Fibroblast of lung (primary cell): ENCODE measurements around the gene LKAAEAR1. TPM values are rescaled to one million over a fixed set of nuclear protein-coding genes. Genes with fewer than 3 reads are reported as not detected.

Source experiments
- DNase-seq, 2 donors: peaks; one replicate each; pipeline versions ENCODE4 v3.0.0 to v3.0.0-alpha.2; 2010; ENCODE audit warnings: low read depth in 2 of 2
- H2AFZ ChIP-seq: 2 replicates; pipeline ENCODE4 v1.5.1; 2012; ENCODE audit warnings: low read length, control low read depth, inconsistent platforms
- H3K27ac ChIP-seq: 2 replicates; pipeline ENCODE4 v1.5.1; 2011; ENCODE audit warnings: low read length, control low read depth; ENCODE audit not compliant: insufficient read depth
- H3K27me3 ChIP-seq: 2 replicates; pipeline ENCODE4 v1.5.1; 2011; ENCODE audit warnings: mild to moderate bottlenecking, low read length; ENCODE audit not compliant: control insufficient read depth, insufficient read depth
- H3K36me3 ChIP-seq: 2 replicates; pipeline ENCODE4 v1.5.1; 2011; ENCODE audit warnings: low read length; ENCODE audit not compliant: control insufficient read depth, insufficient read depth
- H3K4me1 ChIP-seq: 2 replicates; pipeline ENCODE4 v1.5.1; 2011; ENCODE audit warnings: low read length; ENCODE audit not compliant: control insufficient read depth, insufficient read depth; ENCODE audit errors: extremely low read depth
- H3K4me2 ChIP-seq: 2 replicates; pipeline ENCODE4 v1.5.1; 2011; ENCODE audit warnings: low read length, control low read depth; ENCODE audit not compliant: insufficient read depth; ENCODE audit errors: extremely low read depth
- H3K4me3 ChIP-seq, 4 experiments: fragments of 200-600 bp in 1 of 4; sonication (generic) in 1 of 4; replicated peaks in 1 of 4; 2 replicates each; pipeline ENCODE4 v1.5.1; 2011 to 2016; ENCODE audit warnings: low read length in 4 of 4, low read depth in 3 of 4, mild to moderate bottlenecking in 3 of 4, control low read depth in 2 of 4, inconsistent platforms in 1 of 4, mixed read lengths in 1 of 4; ENCODE audit not compliant: insufficient read depth in 1 of 4; ENCODE audit errors: control extremely low read depth in 1 of 4
- H3K79me2 ChIP-seq: 2 replicates; pipeline ENCODE4 v1.5.1; 2012; ENCODE audit warnings: mild to moderate bottlenecking, low read length, inconsistent platforms; ENCODE audit not compliant: control insufficient read depth, insufficient read depth
- H3K9ac ChIP-seq: 2 replicates; pipeline ENCODE4 v1.5.1; 2011; ENCODE audit warnings: mild to moderate bottlenecking, low read length, control low read depth; ENCODE audit not compliant: insufficient read depth
- H3K9me3 ChIP-seq: 2 replicates; pipeline ENCODE4 v1.5.1; 2012; ENCODE audit warnings: low read depth, low read length; ENCODE audit not compliant: control insufficient read depth, insufficient read depth
- H4K20me1 ChIP-seq: 2 replicates; pipeline ENCODE4 v1.5.1; 2011; ENCODE audit warnings: low read length; ENCODE audit not compliant: control insufficient read depth, insufficient read depth; ENCODE audit errors: extremely low read depth
- EZH2 ChIP-seq: IDR thresholded peaks from 2 replicates; pipeline ENCODE4 v1.5.1; 2012; ENCODE audit warnings: low read length, control low read depth, mild to moderate bottlenecking; ENCODE audit errors: missing control alignments
- polyA plus RNA-seq, 2 donors: library from polyadenylated mRNA; depleted of rRNA in 1 of 2; stranded (reverse) in 1 of 2; unstranded in 1 of 2; fragments of >200 nt; gene quantifications; 2 replicates each; pipeline ENCODE4 v1.2.1, GENCODE V29; 2011 to 2012; ENCODE audit warnings: missing spikeins in 1 of 2
- total RNA-seq: library from RNA; depleted of rRNA; stranded (reverse); fragments of >200 nt; gene quantifications from 2 replicates; pipeline ENCODE4 v1.2.1, GENCODE V29; 2014
- TF ChIP-seq, protein P1 (sequence below), 2 donors: IDR thresholded peaks in 1 of 2; conservative IDR thresholded peaks in 1 of 2; 1 replicate in 1 of 2; 2 replicates in 1 of 2; pipeline ENCODE4 v1.5.1; 2011 to 2012; ENCODE audit warnings: low read length in 2 of 2, control low read depth in 1 of 2, inconsistent platforms in 1 of 2, low read depth in 1 of 2, mild to moderate bottlenecking in 1 of 2

Gene LKAAEAR1
- total and polyA plus RNA-seq, 2 donors (not counting 1 experiment from before 2014, with no cell fraction given) = not detected

DNA sequence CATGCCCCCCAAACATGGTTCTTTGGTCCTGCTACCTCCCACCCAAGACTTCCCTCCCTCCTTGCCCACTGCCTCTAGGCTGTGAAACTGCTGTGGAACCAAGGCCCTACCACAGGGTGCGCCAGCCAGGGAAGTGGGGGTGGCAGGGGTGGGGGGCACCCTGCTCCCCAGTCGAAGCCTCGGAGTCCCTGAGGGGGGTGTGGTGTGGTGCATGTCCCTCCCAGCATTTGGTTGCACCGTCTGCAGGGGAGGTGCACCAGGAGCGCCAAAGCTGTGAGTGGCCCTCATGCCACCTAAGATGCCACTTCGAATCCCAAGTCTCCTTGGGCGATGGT is 6.7 kb downstream of the LKAAEAR1 start:
- no peak overlapping the region for H3K4me3 ChIP-seq
- H3K27ac ChIP-seq = no peak overlapping the region
- H3K9me3 ChIP-seq = no peaks in the 10 kb centered on the region
- peaks cover 1% of the 10 kb centered on the region for H3K36me3 ChIP-seq
- H4K20me1 ChIP-seq = no peaks in the 10 kb centered on the region
- H3K27me3 ChIP-seq = no peaks in the 10 kb centered on the region
- no peaks in the 10 kb centered on the region for H3K79me2 ChIP-seq
- peaks cover 5% of the 10 kb centered on the region for H3K4me1 ChIP-seq
- TF ChIP-seq, protein P1, sequence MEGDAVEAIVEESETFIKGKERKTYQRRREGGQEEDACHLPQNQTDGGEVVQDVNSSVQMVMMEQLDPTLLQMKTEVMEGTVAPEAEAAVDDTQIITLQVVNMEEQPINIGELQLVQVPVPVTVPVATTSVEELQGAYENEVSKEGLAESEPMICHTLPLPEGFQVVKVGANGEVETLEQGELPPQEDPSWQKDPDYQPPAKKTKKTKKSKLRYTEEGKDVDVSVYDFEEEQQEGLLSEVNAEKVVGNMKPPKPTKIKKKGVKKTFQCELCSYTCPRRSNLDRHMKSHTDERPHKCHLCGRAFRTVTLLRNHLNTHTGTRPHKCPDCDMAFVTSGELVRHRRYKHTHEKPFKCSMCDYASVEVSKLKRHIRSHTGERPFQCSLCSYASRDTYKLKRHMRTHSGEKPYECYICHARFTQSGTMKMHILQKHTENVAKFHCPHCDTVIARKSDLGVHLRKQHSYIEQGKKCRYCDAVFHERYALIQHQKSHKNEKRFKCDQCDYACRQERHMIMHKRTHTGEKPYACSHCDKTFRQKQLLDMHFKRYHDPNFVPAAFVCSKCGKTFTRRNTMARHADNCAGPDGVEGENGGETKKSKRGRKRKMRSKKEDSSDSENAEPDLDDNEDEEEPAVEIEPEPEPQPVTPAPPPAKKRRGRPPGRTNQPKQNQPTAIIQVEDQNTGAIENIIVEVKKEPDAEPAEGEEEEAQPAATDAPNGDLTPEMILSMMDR (conservative IDR thresholded peaks at IDR 0.05 in 1 of 2, IDR thresholded peaks at IDR 0.05 in 1 of 2; ENCODE audit: low read depth in 1 of 2, low read length in 2 of 2) = no peak
- TF ChIP-seq EZH2 = no peak
- no peak for DNase-seq
- no peak overlapping the region for H2AFZ ChIP-seq
- H3K4me2 ChIP-seq = no peak overlapping the region
- no peak overlapping the region for H3K9ac ChIP-seq

DNA sequence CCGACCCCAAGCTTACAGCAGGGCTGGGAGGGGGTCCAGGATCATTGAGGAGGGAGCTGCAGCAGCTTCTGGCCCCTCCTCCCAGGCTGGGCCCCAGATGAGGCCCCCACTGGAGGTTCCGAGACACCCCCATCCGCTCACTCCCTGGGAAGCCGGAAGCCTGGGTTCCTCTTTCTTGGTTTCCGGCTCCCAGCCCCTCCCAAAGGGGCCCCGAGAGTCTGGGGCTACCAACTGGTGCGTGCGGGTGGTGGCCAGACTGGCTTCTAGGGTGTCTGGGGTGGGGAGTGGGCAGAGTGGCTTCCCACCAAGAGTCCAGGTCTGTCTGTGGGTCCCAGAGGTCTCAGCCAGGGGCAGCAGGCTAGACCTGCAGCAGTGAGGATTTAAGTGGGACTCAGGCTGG is 7.1 kb downstream of the LKAAEAR1 start:
- H3K36me3 ChIP-seq = peaks cover 1% of the 10 kb centered on the region
- no peak for TF ChIP-seq EZH2
- H2AFZ ChIP-seq = no peak overlapping the region

DNA sequence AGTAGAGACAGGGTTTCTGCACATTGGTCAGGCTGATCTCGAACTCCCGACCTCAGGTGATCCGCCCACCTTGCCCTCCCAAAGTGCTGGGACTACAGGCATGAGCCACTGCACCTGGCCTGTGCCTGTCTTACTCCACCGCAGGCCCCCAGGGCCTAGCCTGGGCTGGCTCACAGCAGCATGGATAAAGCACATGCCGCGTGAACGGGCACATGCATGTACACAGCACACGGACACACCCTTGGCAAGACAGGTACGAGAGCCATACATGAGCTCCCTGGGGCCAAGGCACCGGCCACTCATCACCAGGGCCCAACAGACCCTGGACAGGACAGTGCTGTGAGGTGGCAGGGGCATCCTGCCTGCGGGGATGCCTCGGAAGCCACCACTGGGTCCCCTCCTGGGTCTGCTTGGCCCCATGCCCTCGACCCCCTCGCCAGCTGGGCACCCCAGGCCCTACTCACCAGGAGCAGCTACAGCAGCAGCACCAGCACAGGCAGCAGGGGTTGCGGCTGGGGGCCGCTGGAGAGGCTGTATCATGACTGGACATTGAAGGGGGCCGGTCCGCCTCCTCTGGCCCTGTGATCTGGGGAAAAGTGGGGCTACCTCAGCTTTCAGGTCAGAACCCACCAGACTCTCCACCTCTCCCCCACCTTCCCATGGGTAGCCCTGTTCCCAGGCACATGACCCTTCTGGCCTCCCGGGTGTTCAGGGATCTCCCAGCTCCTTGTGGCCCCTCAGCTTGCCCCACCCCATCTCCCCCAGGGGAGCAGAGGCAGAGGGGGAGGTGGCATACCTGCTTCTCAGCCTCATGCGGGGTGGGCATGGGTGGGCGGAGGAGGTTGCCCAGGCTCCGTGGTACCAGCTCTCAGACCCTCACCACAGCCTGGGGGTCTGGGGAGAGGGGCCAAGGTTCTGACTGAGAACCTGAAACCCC is 7.9 kb downstream of the LKAAEAR1 start:
- H3K4me3 ChIP-seq = no peak overlapping the region
- H3K4me1 ChIP-seq = peaks cover 5% of the 10 kb centered on the region
- H4K20me1 ChIP-seq = no peaks in the 10 kb centered on the region
- no peak overlapping the region for H3K27ac ChIP-seq
- peaks cover 1% of the 10 kb centered on the region for H3K36me3 ChIP-seq
- H2AFZ ChIP-seq = no peak overlapping the region
- H3K9ac ChIP-seq = no peak overlapping the region
- no peaks in the 10 kb centered on the region for H3K27me3 ChIP-seq
- TF ChIP-seq EZH2 = no peak
- TF ChIP-seq, protein P1 (conservative IDR thresholded peaks at IDR 0.05 in 1 of 2, IDR thresholded peaks at IDR 0.05 in 1 of 2; ENCODE audit: low read depth in 1 of 2, low read length in 2 of 2) = no peak
- DNase-seq = no peak
- no peaks in the 10 kb centered on the region for H3K79me2 ChIP-seq
- no peaks in the 10 kb centered on the region for H3K9me3 ChIP-seq
- H3K4me2 ChIP-seq = no peak overlapping the region

More for the DNA sequence above, 7.1 kb downstream of the LKAAEAR1 start:
- H3K9ac ChIP-seq = no peak overlapping the region
- H3K79me2 ChIP-seq = no peaks in the 10 kb centered on the region
- H3K27me3 ChIP-seq = no peaks in the 10 kb centered on the region
- peaks cover 5% of the 10 kb centered on the region for H3K4me1 ChIP-seq
- no peak overlapping the region for H3K27ac ChIP-seq
- no peak overlapping the region for H3K4me2 ChIP-seq
- no peak for DNase-seq
- no peak overlapping the region for H3K4me3 ChIP-seq
- no peaks in the 10 kb centered on the region for H3K9me3 ChIP-seq
- H4K20me1 ChIP-seq = no peaks in the 10 kb centered on the region
